Gastroesophageal sphincter (tissue), 3 donors: ENCODE data around the gene KLHL9.

Experiments used
- EP300 ChIP-seq: sonication (generic); formaldehyde crosslinking; IDR thresholded peaks from one replicate; pipeline ENCODE4 v1.6.1; 2017; ENCODE audit warnings: antibody characterized with exemption, mild to moderate bottlenecking
- POLR2A ChIP-seq, 2 donors: fragments of 450-650 bp; IDR thresholded peaks; one replicate each; pipeline ENCODE4 v1.6.1; 2017; ENCODE audit warnings: antibody characterized with exemption in 2 of 2, mild to moderate bottlenecking in 2 of 2, moderate library complexity in 1 of 2
- POLR2AphosphoS5 ChIP-seq: sonication (generic); formaldehyde crosslinking; IDR thresholded peaks from one replicate; pipeline ENCODE4 v1.6.1; 2017; ENCODE audit warnings: antibody characterized with exemption
- TF ChIP-seq, protein P1 (sequence below), 4 experiments: fragments of 200-600 bp in 2 of 4; fragments of 450-650 bp in 2 of 4; sonication (generic) in 1 of 4; IDR thresholded peaks; one replicate each; pipeline ENCODE4 v1.5.1; 2017 to 2019; ENCODE audit warnings: antibody characterized with exemption in 4 of 4, mild to moderate bottlenecking in 2 of 4, moderate library complexity in 2 of 4

DNA sequence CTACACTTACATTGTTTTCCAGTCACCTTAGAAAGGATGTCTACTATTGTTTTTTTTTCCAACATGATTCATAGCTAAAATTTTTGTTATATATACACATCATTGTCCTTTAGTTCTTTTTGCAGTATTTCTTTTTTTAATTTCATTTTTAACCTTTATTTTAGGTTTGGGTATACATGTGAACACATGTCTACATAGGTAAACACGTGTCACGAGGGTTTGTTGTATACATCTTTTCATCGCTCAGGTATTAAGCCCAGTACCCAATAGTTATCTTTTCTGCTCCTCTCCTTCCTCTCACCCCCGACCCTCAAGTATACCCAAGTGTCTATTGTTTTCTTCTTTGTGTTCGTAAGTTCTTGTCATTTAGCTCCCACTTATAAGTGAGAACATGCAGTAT is 49.1 kb downstream of the KLHL9 start:
- TF ChIP-seq, protein P1, sequence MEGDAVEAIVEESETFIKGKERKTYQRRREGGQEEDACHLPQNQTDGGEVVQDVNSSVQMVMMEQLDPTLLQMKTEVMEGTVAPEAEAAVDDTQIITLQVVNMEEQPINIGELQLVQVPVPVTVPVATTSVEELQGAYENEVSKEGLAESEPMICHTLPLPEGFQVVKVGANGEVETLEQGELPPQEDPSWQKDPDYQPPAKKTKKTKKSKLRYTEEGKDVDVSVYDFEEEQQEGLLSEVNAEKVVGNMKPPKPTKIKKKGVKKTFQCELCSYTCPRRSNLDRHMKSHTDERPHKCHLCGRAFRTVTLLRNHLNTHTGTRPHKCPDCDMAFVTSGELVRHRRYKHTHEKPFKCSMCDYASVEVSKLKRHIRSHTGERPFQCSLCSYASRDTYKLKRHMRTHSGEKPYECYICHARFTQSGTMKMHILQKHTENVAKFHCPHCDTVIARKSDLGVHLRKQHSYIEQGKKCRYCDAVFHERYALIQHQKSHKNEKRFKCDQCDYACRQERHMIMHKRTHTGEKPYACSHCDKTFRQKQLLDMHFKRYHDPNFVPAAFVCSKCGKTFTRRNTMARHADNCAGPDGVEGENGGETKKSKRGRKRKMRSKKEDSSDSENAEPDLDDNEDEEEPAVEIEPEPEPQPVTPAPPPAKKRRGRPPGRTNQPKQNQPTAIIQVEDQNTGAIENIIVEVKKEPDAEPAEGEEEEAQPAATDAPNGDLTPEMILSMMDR (IDR thresholded peaks at IDR 0.05) = no peak
- TF ChIP-seq POLR2A (IDR thresholded peaks at IDR 0.05) (no peak), EP300 (no peak), POLR2AphosphoS5 (no peak)
